Measurements from ENCODE around the gene MELK. TPM values are rescaled to one million over a fixed set of nuclear protein-coding genes. Genes with fewer than 3 reads are reported as not detected.

The MELK gene
- total and polyA plus RNA-seq, 10 of the 15 experiments (the other 5 are each of a cell fraction or from before 2014, with no cell fraction given), result 38.7 to 80.3 (median 51.6) TPM

DNA sequence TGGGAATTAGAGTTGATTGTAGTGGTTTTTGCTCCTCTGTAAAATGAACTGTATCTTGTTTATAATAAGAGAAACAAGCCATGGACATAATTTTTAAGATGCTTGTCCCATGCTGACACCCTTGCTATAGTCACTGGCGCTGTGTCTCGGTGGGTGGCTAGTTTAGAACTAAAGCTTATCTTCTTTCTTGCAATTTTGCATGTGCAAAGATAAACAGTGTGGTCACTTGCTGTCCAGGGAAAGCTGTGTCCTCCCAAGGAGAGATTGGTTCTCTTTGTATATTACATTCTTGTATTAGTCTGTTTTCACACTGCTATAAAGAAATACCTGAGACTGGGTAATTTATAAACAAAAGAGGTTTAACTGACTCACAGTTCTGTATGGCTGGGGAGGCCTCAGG, 143.8 kb downstream of the MELK start:
- Histone ChIP-seq H3K79me2 (ENCODE audit: control insufficient read depth, insufficient read depth, low read length) (no peaks in the 10 kb centered on the region), H3K9me3 (replicated peaks; ENCODE audit: control insufficient read depth, insufficient read depth, low read length) (no peaks in the 10 kb centered on the region; the same call in 2 of the 3 replicates), H4K20me1 (ENCODE audit: control insufficient read depth, insufficient read depth) (no peaks in the 10 kb centered on the region), H3K4me2 (ENCODE audit: control insufficient read depth, insufficient read depth) (no peak overlapping the region), H3K27me3 (replicated peaks in 1 of 2; ENCODE audit: control insufficient read depth in 2 of 2, insufficient read depth in 2 of 2, low read length in 1 of 2) (no peaks in the 10 kb centered on the region), H3K4me3 (no peak overlapping the region), H3K27ac (ENCODE audit: control insufficient read depth, insufficient read depth) (no peak overlapping the region), H3K4me1 (ENCODE audit: control insufficient read depth, insufficient read depth, low read length) (no peaks in the 10 kb centered on the region), H3K9ac (ENCODE audit: control insufficient read depth, insufficient read depth, low read length) (no peak overlapping the region), H2AFZ (ENCODE audit: control insufficient read depth, low read depth, low read length) (no peak overlapping the region), H3K36me3 (ENCODE audit: control insufficient read depth in 2 of 2, insufficient read depth in 2 of 2, low read length in 1 of 2) (no peaks in the 10 kb centered on the region)
- FAIRE-seq (no peak), DNase-seq (ENCODE audit: low read depth, low spot score) (no peak), ATAC-seq (no peak)
- intact Hi-C loops (cut with micrococcal nuclease; ENCODE audit: unreplicated experiment), result no loop called here
- TF ChIP-seq IKZF1 (conservative IDR thresholded peaks at IDR 0.05), result no peak
- TF ChIP-seq, protein P1, sequence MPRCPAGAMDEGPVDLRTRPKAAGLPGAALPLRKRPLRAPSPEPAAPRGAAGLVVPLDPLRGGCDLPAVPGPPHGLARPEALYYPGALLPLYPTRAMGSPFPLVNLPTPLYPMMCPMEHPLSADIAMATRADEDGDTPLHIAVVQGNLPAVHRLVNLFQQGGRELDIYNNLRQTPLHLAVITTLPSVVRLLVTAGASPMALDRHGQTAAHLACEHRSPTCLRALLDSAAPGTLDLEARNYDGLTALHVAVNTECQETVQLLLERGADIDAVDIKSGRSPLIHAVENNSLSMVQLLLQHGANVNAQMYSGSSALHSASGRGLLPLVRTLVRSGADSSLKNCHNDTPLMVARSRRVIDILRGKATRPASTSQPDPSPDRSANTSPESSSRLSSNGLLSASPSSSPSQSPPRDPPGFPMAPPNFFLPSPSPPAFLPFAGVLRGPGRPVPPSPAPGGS (IDR thresholded peaks at IDR 0.05; ENCODE audit: borderline replicate concordance, insufficient read depth, low read depth, low read length, poor library complexity, severe bottlenecking), result no peak
- no peak for TF ChIP-seq USF2 (IDR thresholded peaks at IDR 0.05; ENCODE audit: borderline replicate concordance, low read depth, low read length)
- no peak for TF ChIP-seq EGR1 (IDR thresholded peaks at IDR 0.05; ENCODE audit: borderline replicate concordance in 1 of 2, low read depth in 2 of 2, low read length in 2 of 2)
- no peak for TF ChIP-seq BHLHE40 (IDR thresholded peaks at IDR 0.05; ENCODE audit: borderline replicate concordance in 1 of 2, low read depth in 2 of 2, low read length in 1 of 2)
- TF ChIP-seq, protein P2, sequence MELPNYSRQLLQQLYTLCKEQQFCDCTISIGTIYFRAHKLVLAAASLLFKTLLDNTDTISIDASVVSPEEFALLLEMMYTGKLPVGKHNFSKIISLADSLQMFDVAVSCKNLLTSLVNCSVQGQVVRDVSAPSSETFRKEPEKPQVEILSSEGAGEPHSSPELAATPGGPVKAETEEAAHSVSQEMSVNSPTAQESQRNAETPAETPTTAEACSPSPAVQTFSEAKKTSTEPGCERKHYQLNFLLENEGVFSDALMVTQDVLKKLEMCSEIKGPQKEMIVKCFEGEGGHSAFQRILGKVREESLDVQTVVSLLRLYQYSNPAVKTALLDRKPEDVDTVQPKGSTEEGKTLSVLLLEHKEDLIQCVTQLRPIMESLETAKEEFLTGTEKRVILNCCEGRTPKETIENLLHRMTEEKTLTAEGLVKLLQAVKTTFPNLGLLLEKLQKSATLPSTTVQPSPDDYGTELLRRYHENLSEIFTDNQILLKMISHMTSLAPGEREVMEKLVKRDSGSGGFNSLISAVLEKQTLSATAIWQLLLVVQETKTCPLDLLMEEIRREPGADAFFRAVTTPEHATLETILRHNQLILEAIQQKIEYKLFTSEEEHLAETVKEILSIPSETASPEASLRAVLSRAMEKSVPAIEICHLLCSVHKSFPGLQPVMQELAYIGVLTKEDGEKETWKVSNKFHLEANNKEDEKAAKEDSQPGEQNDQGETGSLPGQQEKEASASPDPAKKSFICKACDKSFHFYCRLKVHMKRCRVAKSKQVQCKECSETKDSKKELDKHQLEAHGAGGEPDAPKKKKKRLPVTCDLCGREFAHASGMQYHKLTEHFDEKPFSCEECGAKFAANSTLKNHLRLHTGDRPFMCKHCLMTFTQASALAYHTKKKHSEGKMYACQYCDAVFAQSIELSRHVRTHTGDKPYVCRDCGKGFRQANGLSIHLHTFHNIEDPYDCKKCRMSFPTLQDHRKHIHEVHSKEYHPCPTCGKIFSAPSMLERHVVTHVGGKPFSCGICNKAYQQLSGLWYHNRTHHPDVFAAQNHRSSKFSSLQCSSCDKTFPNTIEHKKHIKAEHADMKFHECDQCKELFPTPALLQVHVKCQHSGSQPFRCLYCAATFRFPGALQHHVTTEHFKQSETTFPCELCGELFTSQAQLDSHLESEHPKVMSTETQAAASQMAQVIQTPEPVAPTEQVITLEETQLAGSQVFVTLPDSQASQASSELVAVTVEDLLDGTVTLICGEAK (IDR thresholded peaks at IDR 0.05; ENCODE audit: borderline replicate concordance), result no peak
- TF ChIP-seq JUND (IDR thresholded peaks at IDR 0.05; ENCODE audit: low read depth, low read length), result no peak
- no peak for TF ChIP-seq RFX5 (IDR thresholded peaks at IDR 0.05; ENCODE audit: low read depth, low read length)
- RAD21 ChIA-PET (ENCODE audit: unreplicated experiment), result no interaction called here
- WGBS (ENCODE audit: insufficient coverage, insufficient replicate concordance, low lambda C conversion rate, missing lambda C conversion rate), result 45% methylated on average over 2 of the region's 2 CpGs
- POLR2A ChIA-PET, result no interaction called here
- in situ Hi-C loops (cut with MboI), result no loop called here
- CTCF ChIA-PET, result no interaction called here
- SMC1A ChIA-PET (ENCODE audit: uncharacterized antibody, unreplicated experiment), result no interaction called here
- BruUV-seq (replicated peaks), result no TSS peak

Measured in GM12878 (cell line).